T47D (cell line): ENCODE data around the gene PCDH12.

Experiments
- DNase-seq, 2 experiments: peaks; one replicate each; pipeline versions ENCODE4 v3.0.0 to v3.0.0-alpha.2; 2011 to 2012; ENCODE audit warnings: low read depth in 1 of 2, low spot score in 1 of 2
- JUND ChIP-seq: IDR thresholded peaks from 2 replicates; pipeline ENCODE4 v1.6.1; 2012; ENCODE audit warnings: low read depth
- in situ Hi-C: cut with HindIII; loops from 2 replicates; pipeline ENCODE4 v1.10.0; 2016; ENCODE audit warnings: low sequenced_read_pairs, low pct_unique_long_range_greater_than_20kb

The PCDH12 gene

GRCh38 chr5:141944076-141944475, 13.9 kb downstream of the PCDH12 start:
- TF ChIP-seq JUND, result no peak
- DNase-seq, result no peak
- in situ Hi-C loops, result no loop called here

- DNase-seq, result no peak
- in situ Hi-C loops, result no loop called here
- no peak for TF ChIP-seq JUND
Measured at GRCh38 chr5:141942185-141942857, 15.7 kb downstream of the PCDH12 start.

- in situ Hi-C loops, result no loop called here
- no peak for TF ChIP-seq JUND
- no peak for DNase-seq
Measured at GRCh38 chr5:141941779-141942178, 16.2 kb downstream of the PCDH12 start.

GRCh38 chr5:141941307-141941706, 16.7 kb downstream of the PCDH12 start:
- in situ Hi-C loops, result no loop called here
- no peak for DNase-seq
- no peak for TF ChIP-seq JUND

- TF ChIP-seq JUND, result no peak
- DNase-seq, result no peak
- in situ Hi-C loops, result no loop called here
Measured at GRCh38 chr5:141940695-141941271, 17.2 kb downstream of the PCDH12 start.

GRCh38 chr5:141935538-141935937, 22.5 kb downstream of the PCDH12 start:
- in situ Hi-C loops, result no loop called here
- no peak for DNase-seq
- TF ChIP-seq JUND, result no peak

- in situ Hi-C loops, result no loop called here
- no peak for DNase-seq
- TF ChIP-seq JUND, result no peak
Measured at GRCh38 chr5:141934099-141934844, 23.7 kb downstream of the PCDH12 start.

- no peak for TF ChIP-seq JUND
- in situ Hi-C loops, result no loop called here
- no peak for DNase-seq
Measured at GRCh38 chr5:141933151-141933550, 24.9 kb downstream of the PCDH12 start.

- no peak for DNase-seq
- in situ Hi-C loops, result no loop called here
- no peak for TF ChIP-seq JUND
Measured at GRCh38 chr5:141931694-141932093, 26.3 kb downstream of the PCDH12 start.

GRCh38 chr5:141929398-141930058, 28.5 kb downstream of the PCDH12 start:
- in situ Hi-C loops, result no loop called here
- DNase-seq, result no peak
- no peak for TF ChIP-seq JUND

GRCh38 chr5:141928051-141928450, 30.0 kb downstream of the PCDH12 start:
- in situ Hi-C loops, result no loop called here
- DNase-seq, result no peak
- no peak for TF ChIP-seq JUND

GRCh38 chr5:141926434-141926833, 31.6 kb downstream of the PCDH12 start:
- no peak for DNase-seq
- in situ Hi-C loops, result no loop called here
- no peak for TF ChIP-seq JUND
